Smooth muscle cell (in vitro differentiated cells): ENCODE measurements around the gene CHIA. TPM values are rescaled to one million over a fixed set of nuclear protein-coding genes. Genes with fewer than 3 reads are reported as not detected.
A peak's percentile ranks its signal among the peaks of the same experiment; 100 is the strongest.

Experiments
- DNase-seq: peaks from one replicate; lab custom pipeline; 2025; ENCODE audit not compliant: unreplicated experiment; lab: John Stamatoyannopoulos, UW
- H2AFZ ChIP-seq: fragments of 200-600 bp; sonication (generic); 2 replicates; pipeline ENCODE4 v1.6.0; 2016; ENCODE audit warnings: antibody characterized with exemption, low read depth, mild to moderate bottlenecking
- H3F3A ChIP-seq: fragments of 200-600 bp; sonication (generic); 2 replicates; pipeline ENCODE4 v1.6.0; 2017; ENCODE audit warnings: antibody characterized with exemption, low read depth
- H3K27ac ChIP-seq: fragments of 200-600 bp; sonication (generic); 2 replicates; pipeline ENCODE4 v1.5.1; 2016; ENCODE audit warnings: low read depth, mild to moderate bottlenecking
- H3K27me3 ChIP-seq: fragments of 200-600 bp; sonication (generic); 2 replicates; pipeline ENCODE4 v1.6.1; 2016; ENCODE audit warnings: low read depth, mild to moderate bottlenecking
- H3K36me3 ChIP-seq: fragments of 200-600 bp; sonication (generic); 2 replicates; pipeline ENCODE4 v1.5.1; 2016; ENCODE audit warnings: low read depth
- H3K4me1 ChIP-seq: fragments of 200-600 bp; sonication (generic); 2 replicates; pipeline ENCODE4 v1.5.1; 2016; ENCODE audit warnings: low read depth
- H3K4me2 ChIP-seq: fragments of 200-600 bp; sonication (generic); 2 replicates; pipeline ENCODE4 v1.6.0; 2016; ENCODE audit warnings: mild to moderate bottlenecking
- H3K4me3 ChIP-seq: fragments of 200-600 bp; sonication (generic); 2 replicates; pipeline ENCODE4 v1.5.1; 2016; ENCODE audit warnings: mild to moderate bottlenecking
- H3K79me2 ChIP-seq: fragments of 200-600 bp; sonication (generic); 2 replicates; pipeline ENCODE4 v1.6.0; 2016; ENCODE audit warnings: low read depth, mild to moderate bottlenecking
- H3K9ac ChIP-seq: fragments of 200-600 bp; sonication (generic); 2 replicates; pipeline ENCODE4 v1.6.0; 2016; ENCODE audit warnings: low read depth
- H3K9me3 ChIP-seq: fragments of 200-600 bp; sonication (generic); replicated peaks from 2 replicates; pipeline ENCODE4 v1.5.1; 2016; ENCODE audit warnings: low read depth
- H4K20me1 ChIP-seq: fragments of 200-600 bp; sonication (generic); 2 replicates; pipeline ENCODE4 v1.6.0; 2016; ENCODE audit warnings: low read depth
- WGBS: methylation state at CpG from one replicate; pipeline ENCODE4 v1.1.7; 2016; ENCODE audit warnings: low lambda C conversion rate; 5-methylcytosine and 5-hydroxymethylcytosine counted together
- polyA plus RNA-seq: library from polyadenylated mRNA; unstranded; fragments of >200 nt; fragmentation: Nextera tagmentation; extraction: Ambion mirVana; gene quantifications from 2 replicates; pipeline ENCODE4 v1.2.1, GENCODE V29; 2016
- total RNA-seq: library from RNA; depleted of rRNA; stranded (reverse); fragments of >200 nt; gene quantifications from 2 replicates; pipeline ENCODE4 v1.2.3, GENCODE V29; 2014
- TF ChIP-seq, protein P1 (sequence below): fragments of 200-600 bp; sonication (generic); IDR thresholded peaks from 2 replicates; pipeline ENCODE4 v1.5.1; 2017; ENCODE audit warnings: borderline replicate concordance, mild to moderate bottlenecking, antibody characterized with exemption; ENCODE audit not compliant: insufficient read depth, poor library complexity, severe bottlenecking

The CHIA gene
- total and polyA plus RNA-seq, 2 experiments from 2014 or later: not detected

DNA sequence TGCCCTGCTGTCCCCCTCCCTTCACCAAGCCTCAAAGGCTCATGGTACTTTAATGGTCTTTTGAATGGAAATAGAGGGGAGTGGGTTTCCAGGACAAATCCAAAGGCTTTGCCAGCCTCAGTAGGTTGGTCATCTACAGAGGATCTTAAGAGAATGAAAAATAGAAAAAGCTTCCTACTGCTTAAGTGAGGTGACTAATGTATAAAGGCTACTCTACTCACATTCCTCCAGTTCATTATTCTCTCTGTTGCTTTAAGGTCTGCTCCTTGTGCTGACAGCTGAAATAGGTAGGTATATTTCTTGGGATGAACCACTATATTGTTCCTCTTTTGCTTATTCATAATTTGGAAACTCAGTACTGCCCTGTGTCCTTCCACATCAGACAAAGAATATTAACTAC lies 10.4 kb upstream of the CHIA start:
- no peaks in the 10 kb centered on the region for H3K4me1 ChIP-seq
- H3K4me2 ChIP-seq: no peak overlapping the region
- H3K27ac ChIP-seq: peak overlapping the region; percentile 38
- H3K9me3 ChIP-seq: no peaks in the 10 kb centered on the region
- H3F3A ChIP-seq: no peaks in the 10 kb centered on the region
- no peak overlapping the region for H2AFZ ChIP-seq
- no peak for DNase-seq
- no peaks in the 10 kb centered on the region for H4K20me1 ChIP-seq
- no peak overlapping the region for H3K4me3 ChIP-seq
- H3K27me3 ChIP-seq: no peaks in the 10 kb centered on the region
- TF ChIP-seq, protein P1, sequence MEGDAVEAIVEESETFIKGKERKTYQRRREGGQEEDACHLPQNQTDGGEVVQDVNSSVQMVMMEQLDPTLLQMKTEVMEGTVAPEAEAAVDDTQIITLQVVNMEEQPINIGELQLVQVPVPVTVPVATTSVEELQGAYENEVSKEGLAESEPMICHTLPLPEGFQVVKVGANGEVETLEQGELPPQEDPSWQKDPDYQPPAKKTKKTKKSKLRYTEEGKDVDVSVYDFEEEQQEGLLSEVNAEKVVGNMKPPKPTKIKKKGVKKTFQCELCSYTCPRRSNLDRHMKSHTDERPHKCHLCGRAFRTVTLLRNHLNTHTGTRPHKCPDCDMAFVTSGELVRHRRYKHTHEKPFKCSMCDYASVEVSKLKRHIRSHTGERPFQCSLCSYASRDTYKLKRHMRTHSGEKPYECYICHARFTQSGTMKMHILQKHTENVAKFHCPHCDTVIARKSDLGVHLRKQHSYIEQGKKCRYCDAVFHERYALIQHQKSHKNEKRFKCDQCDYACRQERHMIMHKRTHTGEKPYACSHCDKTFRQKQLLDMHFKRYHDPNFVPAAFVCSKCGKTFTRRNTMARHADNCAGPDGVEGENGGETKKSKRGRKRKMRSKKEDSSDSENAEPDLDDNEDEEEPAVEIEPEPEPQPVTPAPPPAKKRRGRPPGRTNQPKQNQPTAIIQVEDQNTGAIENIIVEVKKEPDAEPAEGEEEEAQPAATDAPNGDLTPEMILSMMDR: no peak
- no peaks in the 10 kb centered on the region for H3K36me3 ChIP-seq
- H3K9ac ChIP-seq: no peak overlapping the region
- no peaks in the 10 kb centered on the region for H3K79me2 ChIP-seq

DNA sequence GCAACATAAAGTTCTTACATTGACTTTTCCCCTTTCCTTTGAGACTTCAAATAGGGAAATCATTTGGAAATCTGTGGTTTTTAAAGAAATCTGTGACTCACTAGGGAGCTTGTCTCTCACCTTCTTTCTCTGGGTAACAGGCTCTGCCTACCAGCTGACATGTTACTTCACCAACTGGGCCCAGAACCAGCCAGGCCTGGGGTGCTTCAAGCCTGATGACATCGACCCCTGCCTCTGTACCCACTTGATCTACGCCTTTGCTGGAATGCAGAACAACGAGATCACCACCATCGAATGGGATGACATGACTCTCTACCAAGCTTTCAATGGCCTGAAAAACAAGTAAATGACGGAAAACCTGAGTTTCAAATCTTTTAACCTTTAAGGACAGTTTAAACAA lies 9.2 kb upstream of the CHIA start:
- no peak overlapping the region for H3K9ac ChIP-seq
- no peaks in the 10 kb centered on the region for H4K20me1 ChIP-seq
- H3K4me1 ChIP-seq: no peaks in the 10 kb centered on the region
- peak overlapping the region; percentile 52 for H3K27ac ChIP-seq
- no peak overlapping the region for H3K4me2 ChIP-seq
- no peaks in the 10 kb centered on the region for H3K27me3 ChIP-seq
- WGBS: 59% methylated on average over 5 of the region's 5 CpGs
- H3K36me3 ChIP-seq: no peaks in the 10 kb centered on the region
- TF ChIP-seq, protein P1: no peak
- no peaks in the 10 kb centered on the region for H3K9me3 ChIP-seq
- no peak for DNase-seq
- no peak overlapping the region for H2AFZ ChIP-seq
- H3K4me3 ChIP-seq: no peak overlapping the region
- H3F3A ChIP-seq: no peaks in the 10 kb centered on the region
- no peaks in the 10 kb centered on the region for H3K79me2 ChIP-seq

- Histone ChIP-seq H3F3A (no peaks in the 10 kb centered on the region), H3K4me2 (no peak overlapping the region), H3K36me3 (no peaks in the 10 kb centered on the region), H3K9me3 (no peaks in the 10 kb centered on the region), H3K27ac (no peak overlapping the region), H3K79me2 (no peaks in the 10 kb centered on the region), H3K27me3 (no peaks in the 10 kb centered on the region), H3K9ac (no peak overlapping the region), H3K4me1 (no peaks in the 10 kb centered on the region), H3K4me3 (no peak overlapping the region), H2AFZ (no peak overlapping the region), H4K20me1 (no peaks in the 10 kb centered on the region)
- TF ChIP-seq, protein P1: no peak
- DNase-seq: no peak
Observed at GRCh38 chr1:111283838-111284237, 6.8 kb upstream of the CHIA start.

GRCh38 chr1:111285879-111286278 lies 4.8 kb upstream of the CHIA start:
- H2AFZ ChIP-seq: no peak overlapping the region
- H3K79me2 ChIP-seq: no peaks in the 10 kb centered on the region
- no peak overlapping the region for H3K27ac ChIP-seq
- no peak overlapping the region for H3K4me2 ChIP-seq
- no peaks in the 10 kb centered on the region for H3K9me3 ChIP-seq
- WGBS: 83% methylated on average over 2 of the region's 2 CpGs
- no peaks in the 10 kb centered on the region for H3K36me3 ChIP-seq
- TF ChIP-seq, protein P1: no peak
- no peak overlapping the region for H3K9ac ChIP-seq
- no peak for DNase-seq
- no peaks in the 10 kb centered on the region for H4K20me1 ChIP-seq
- no peaks in the 10 kb centered on the region for H3F3A ChIP-seq
- H3K4me3 ChIP-seq: no peak overlapping the region
- H3K27me3 ChIP-seq: no peaks in the 10 kb centered on the region
- no peaks in the 10 kb centered on the region for H3K4me1 ChIP-seq
